HG03469 (cell line): ENCODE data around the gene IVL.

Experiments used
- ATAC-seq: cut with Tn5 transposase; IDR thresholded peaks from one replicate; pipeline ENCODE4 v1.9.1; 2021; ENCODE audit warnings: mild to moderate bottlenecking, moderate library complexity, moderate number of reproducible peaks; ENCODE audit not compliant: unreplicated experiment

IVL gene

DNA sequence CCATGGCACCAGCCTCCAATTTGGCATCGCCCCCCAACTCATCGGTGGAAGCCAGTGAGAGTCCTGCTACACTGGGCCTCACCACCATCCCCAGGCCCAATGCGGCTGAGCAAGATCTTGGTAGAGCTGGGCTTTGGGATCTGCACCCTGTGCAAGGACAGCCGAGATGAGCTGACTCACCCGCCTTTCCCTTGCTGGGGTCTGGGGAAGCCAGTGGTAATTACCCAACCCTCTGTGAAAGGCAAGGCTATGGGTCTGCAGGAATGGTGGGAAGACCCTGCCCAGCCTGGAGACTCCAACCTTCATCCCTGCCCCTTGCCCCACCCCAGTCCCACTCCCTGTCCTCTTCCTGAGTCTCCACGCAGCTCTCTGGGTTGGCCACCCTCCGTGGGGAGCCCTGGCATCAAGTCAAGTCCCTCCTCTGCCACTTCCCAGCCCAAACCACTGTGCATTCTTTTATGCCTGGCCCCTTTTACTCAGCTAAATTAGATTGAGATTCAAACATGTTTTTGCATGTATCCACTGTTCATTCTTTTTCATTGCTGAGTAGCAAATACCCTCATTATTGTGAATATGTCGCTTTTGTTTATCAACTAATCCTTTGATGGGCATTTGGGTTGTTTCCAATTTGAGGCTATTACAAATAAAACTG is 21.5 kb upstream of the IVL start:
- no peak for ATAC-seq

DNA sequence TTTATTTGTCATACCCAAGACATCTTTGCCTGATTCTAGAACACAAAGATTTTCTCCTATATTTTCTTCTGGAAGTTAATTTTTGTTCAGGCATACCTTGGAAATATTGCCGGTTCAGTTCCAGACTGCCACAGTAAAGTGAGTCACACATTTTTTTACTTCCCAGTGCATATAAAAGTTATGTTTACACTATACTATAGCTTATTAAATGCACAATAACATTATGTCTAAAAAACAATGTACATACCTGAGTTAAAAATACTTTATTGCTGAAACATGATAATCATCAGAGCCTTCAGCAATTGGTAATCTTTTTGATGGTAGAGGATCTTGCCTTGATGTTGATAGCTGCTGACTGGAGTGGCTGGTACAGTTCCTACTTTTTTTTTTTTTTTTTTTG is 20.2 kb upstream of the IVL start:
- no peak for ATAC-seq

DNA sequence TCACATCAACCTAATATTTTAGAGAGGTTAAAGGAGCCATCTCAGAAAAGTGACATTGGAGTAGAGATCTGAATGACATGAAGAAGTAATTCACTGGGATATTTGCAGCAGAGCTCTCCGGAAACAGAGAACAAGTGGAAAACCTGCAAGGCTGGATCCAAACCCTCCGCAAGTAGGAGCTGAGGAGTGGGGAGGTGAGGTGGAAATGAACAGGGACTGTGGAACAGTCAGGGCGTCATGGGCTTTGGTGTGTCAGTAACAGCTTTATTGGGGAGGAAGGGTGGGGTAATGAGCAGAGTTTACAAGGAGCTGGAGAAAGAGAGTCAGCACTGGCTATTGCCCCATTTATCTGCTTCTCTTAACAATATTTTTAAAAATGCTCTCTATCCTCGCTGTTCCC is 9.3 kb upstream of the IVL start:
- no peak for ATAC-seq

DNA sequence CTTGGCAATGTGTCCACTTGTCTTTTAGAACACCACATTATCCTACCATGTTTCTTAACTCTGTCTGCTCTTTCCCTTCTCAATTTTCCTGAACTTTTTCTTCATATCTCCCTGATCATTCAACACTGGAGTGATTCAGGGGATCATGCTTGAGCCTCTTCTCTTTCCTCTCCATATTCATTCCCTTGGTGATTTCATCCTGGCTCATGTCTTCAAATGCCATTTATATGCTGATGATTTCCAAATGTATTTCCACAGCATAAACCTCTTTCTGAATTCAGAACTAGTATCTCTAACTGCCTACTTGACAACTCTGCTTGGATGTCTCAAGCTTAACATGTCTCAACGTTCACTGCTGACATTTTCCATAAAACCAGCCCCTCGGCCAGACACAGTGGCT is 8.5 kb upstream of the IVL start:
- ATAC-seq = no peak

DNA sequence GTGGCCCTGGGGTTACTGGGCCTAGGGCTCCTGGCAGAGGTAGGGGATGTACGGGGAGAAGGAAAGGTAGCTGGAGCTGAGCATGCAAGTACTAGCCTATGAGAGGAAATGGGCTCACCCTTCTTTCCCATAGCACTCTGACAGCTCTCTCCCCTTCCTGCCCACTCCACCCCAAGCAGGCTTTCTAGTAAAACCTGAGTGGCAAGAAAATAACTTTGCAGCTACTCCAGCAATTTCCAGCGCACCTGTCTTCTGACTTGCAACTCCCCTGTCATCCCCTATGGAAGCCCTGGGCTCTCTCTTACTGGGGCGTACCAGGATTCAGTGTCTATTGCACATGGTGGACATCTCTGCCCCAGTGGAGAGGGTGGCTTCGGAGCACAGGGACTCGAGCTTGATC is 6.7 kb upstream of the IVL start:
- no peak for ATAC-seq

DNA sequence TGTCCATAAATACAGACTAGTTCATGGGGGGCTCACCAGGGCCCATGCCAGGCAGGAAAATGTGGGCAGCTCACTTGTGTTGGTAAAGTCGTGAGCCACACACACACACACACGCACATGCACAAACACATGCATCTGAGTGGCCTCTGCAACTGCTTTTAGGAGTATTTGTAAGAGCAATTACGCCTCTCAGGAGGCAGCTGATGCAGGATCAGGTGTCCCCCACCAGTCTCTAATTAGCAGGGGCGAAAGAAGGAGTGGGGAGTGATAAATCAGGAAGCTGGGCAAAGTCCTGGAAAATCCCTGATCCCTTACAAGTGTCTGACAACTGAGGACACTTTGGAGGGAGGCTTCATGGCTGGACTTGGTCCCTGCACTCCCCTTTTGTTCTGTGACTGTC is 5.7 kb upstream of the IVL start:
- ATAC-seq = no peak

DNA sequence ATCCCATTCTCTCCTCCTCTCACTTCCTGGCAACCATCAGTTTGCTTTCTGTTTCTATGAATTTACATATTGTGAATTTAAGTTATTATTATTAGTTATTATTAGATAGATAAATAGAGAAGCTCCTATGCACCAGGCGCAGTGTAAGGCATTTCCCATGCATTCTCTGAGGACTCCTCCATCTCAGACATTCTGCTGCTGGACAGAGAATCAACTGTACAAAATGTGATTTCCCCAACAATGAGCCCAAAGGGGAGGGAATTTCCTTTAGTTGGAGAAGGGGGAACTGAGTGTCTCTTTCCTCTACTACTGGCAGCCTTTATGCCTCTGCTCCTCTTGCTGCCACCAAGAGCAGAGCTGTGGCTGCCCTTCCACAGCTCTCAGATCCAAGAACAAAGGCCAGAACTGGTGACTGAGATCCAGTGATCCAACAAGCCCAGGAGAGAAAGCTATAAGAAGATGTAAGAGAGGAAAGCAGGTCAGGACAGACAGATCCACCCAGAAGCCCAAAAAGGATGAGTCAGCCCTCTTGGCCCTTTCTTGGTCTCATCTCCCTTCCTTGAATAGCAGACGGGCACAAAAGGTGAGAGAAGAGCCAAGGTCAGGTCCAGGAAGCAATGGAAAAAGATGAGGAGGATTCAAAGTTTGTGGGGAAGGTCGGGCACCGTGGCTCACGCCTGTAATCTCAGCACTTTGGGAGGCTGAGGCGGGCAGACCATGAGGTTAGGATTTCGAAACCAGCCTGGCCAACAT is 3.5 kb upstream of the IVL start:
- no peak for ATAC-seq

DNA sequence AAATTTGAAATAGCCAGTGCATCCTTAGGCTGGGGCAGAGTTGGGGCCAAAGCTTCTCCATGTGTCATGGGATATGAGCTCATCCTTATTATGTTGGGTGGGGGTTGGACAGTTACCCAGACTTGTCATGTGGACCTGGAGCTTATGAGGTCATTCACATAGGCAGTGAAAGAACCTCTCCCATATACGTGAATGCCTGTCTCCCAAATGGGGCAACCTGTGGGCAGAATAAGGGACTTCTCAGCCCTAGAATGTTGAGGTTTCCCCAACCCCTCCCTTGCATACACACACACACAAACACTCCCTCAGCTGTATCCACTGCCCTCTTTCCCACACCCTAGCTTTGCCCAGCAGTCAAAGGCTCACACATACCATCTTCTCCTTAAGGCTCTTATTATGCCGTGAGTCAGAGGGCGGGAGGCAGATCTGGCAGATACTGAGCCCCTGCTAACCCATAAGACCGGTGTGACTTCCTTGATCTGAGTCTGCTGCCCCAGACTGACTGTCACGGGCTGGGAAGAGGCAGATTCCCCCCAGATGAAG is 2.3 kb upstream of the IVL start:
- ATAC-seq = no peak

DNA sequence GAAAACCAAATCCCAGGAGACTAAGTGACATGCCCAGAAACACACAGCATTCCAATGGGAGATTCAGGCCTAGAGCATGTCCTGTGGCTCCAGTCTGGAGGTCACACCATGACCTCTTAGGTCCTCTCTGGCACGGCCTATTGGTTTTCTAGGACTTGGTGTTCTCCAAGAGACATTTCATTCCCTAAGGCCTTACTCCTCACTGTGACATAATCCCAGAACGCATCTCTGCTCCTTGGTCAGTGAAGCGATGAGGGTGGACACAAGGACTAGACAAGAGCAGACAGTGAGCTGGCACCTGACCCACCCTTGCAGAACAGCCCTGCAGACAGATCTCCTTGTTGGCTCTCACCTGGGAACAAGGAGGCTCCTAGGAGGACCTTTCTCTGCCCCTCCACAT is 860 bp downstream of the IVL start:
- ATAC-seq = no peak

DNA sequence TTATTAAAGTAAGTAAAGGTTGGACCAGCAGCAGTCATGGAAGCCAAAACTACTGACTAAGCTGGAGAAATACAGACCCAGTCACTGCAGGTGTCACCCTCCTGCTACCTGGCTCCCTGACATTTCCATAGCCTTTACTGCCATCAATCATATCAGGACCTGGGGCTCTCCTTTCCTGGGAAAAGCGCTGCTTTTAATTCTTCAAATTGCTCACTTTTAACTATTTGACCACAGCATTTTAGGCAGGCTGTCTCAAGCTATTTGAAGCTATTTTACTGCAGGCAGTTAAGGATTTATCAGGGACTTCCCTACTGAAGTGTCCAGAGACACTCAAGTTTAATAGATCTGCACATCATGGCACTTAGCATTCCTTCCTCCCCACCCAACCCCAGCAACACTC is 4.1 kb downstream of the IVL start:
- ATAC-seq = no peak

DNA sequence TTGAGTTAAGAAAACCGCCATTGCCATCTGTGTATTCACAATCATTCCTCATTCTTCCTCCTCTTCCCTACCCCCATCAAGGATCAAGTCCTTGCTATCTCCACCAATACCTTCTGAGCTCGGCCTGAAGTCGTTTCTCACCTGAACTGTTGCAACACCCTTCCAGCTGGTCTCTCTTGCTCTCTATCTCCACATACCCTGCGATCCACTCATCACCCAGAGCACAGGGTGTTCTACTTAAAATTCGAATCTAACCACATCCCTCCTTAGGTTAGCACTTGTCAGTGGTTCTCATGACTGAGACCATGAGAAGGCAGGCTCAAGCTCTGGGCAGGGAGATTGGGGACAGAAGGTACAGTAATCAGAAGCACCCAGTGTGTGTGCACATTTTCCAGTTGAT is 4.6 kb downstream of the IVL start:
- ATAC-seq = no peak

DNA sequence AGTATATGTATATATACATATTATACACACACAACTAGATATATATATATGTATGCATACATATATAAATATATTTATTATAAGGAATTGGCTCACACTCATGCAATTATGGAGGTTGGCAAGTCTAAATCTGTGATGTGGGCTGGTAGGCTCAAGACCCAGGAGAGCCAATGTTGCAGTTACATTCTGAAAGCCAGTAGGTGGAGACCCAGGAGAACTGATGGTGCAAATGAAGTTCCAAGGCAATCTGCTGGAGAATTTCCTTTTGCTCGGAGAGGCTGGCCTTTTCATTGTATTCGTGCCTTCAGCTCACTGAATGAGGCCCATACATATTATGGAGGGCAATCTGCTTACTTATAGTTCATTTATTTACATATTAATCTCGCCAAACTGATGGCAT is 9.4 kb downstream of the IVL start:
- ATAC-seq = no peak

DNA sequence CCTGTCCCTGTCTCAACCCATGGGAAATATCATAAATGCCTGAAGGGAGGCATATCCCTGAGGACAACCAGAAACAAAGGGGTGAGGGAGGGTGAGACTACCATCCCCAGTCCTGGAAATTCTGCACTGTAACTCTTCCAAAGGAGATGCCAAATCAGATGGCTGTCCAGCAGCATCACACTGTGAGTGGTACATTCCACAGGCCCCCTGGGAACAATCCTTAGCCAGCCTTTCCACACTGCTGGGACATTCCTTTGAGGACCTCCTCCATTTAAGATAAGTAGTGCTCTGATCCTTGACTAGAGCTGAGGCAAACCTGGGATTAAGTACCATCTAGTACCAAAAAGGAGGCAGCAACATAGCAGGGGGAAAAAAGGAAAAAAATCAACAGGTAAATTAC is 10.7 kb downstream of the IVL start:
- ATAC-seq = no peak

DNA sequence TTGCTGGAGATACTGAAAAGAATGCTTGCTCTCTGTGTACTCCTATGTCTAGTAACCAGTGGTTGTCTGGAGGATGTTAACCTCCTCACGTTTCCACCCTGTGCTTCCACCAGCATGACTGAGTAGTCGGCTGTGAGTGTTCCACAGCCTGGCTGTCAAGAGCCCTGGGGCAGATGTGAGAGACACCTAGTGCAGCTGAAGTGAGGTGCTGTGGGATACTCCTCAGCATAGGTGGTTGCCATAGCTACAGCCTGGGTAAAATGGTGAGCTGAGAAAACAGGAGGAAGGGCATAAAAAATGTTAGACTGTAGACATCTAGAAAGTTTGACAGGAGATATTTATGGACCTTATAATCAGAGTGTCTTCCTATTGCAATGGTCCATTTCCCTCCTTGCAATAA is 15.8 kb downstream of the IVL start:
- ATAC-seq = no peak

DNA sequence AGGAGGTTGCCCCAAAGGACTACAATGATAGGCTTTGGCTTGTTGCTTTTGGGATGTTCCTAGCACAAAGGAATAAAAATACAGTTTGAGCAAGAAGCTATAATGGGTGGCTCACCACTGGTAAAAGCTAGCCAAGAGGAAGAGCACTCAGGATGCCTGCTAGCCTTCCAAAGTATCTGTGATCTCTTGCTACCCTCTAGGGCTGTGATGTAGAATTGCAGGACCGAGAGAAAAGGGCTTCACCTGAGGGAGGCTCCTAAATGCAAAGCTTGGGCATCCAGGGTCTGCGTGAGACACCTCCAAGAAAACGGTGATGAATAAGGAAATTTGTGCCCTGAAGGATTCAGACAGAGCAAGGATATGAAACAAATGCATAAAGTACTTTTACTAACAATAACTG is 17.7 kb downstream of the IVL start:
- ATAC-seq = no peak

DNA sequence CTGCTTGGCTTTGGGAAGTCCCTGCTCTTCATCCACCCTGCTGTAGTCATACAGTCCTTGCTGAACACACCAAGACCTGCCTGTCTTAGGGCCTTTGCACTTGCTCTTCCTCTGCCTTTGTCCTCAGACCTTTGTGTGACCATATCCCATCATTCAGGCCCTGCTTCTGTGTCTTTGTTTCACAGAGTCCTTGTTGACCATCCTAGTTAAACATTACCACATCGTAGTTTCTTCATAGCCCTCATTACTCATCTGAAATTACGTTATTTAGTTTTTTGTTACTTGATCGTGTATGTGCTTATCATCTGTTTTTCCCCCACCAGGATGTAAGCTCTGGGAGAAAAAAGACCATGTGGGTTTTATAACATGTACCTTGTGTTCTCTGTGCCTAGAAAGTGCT is 20.3 kb downstream of the IVL start:
- no peak for ATAC-seq

DNA sequence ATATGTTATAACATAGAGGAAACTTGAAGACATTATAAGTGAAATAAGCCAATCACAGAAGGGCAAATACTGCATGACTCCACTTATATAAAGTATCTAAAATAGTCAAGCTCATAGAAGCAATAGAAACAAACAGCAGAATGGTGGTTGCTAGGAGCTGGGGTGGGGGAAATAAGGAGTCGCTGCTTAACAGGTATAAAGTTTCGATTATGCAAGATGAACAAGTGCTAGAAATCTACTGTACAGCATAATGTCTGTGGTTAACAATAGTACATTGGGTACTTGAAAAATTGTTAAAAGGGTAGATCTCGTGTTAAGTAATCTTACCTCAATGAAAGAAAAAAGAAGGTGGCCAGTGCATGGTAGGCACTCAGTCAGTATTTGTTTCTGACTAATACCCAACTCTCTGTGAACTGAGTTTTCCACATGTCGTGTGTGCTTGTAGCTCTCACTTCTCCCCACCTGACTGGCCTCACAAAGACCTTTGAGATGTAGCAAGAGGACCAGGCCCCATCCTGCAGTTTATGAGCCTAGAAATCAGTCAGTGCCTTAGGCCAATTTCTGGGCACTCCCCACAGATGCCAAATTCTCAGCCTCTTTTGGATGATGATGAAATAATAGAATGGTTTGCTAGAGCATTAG is 23.9 kb downstream of the IVL start:
- ATAC-seq = no peak

DNA sequence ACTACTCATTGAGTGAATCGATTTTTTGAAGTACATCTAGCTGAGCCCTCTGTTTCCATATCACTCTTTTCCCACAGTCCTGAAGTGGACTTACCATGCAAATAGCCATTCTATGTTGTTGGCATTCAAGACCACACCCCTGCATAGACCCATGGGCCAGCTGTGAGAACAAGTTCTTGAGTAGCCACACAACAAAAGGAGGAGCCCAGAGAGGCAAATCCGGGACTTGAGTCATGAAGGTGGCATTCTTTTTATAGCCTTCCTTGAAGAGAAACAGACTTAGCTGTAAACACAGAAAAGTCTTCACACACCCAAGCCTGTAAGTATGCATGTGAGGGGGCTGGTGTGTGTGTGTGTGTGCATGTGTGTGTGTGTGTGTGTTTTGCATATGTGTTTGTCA is 24.9 kb downstream of the IVL start:
- ATAC-seq = no peak

DNA sequence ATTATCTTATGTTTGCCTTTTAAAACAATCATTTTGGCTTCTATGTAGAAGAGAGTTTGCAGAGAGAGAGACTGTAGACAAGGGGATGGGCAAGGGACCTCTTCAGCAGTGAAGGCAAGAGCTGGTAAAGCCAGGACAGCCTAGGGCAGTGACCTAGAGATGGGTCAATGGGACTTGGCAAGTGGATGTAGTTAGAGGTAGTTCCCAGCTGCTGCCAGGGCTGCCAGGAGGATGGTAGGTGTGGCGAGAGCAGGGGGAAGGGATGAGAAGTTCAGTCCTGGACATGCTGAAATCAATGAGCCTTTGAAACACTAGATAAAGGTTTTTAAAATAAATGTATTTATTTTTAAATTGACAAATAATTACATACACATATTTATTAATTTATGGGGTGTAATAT is 32.3 kb downstream of the IVL start:
- ATAC-seq = no peak

DNA sequence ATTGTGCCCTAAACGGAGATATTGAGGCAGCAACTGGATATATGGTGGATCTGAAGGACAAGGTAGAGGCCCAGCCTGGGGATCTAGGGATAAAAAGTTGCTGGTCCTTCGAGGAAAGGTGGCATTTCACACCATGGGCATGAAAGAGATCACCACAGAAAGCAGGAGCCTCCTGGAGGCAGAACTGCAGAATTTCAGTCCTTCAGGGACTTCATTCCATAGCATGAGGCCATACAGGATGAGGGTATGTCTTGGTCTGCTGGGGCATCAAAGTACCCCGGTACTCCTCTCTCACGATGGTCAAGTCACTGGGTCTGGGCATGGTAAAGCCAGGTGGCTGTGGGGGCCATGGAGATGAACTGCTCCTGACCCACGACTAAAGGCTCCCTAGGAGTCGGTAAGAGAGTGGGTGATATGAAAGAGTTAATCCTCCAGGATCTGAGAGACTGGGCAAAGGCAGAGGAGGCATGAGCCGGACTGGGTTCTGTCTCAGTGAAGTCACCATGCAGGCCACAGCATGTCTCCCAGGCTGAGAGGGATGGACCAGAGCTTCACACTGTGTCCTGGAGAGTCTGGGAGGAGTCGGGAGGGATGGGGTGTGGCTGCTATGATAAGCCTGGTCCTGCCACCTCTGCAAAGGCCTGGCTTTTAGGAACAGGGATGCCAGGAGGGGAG is 32.8 kb downstream of the IVL start:
- ATAC-seq = no peak

DNA sequence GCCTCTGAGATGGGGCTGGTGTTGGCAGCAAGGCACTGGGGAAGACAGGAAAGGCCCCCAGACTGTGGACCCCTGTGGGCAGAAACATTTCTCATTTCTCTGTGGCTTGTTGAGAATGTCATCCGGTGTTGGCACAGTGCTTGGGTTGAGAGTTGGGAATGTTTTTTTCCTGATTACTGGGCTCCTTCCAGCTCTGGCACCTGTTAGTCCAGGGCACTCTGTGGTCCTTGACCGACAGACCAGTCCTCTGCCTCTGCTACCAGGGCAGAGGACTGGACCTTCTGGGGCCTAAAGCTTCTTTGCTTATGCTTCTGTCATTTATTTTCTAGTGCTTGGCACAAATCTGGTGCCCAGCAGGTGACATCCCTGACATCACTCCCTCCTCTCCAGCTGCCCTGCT is 33.8 kb downstream of the IVL start:
- ATAC-seq = no peak

DNA sequence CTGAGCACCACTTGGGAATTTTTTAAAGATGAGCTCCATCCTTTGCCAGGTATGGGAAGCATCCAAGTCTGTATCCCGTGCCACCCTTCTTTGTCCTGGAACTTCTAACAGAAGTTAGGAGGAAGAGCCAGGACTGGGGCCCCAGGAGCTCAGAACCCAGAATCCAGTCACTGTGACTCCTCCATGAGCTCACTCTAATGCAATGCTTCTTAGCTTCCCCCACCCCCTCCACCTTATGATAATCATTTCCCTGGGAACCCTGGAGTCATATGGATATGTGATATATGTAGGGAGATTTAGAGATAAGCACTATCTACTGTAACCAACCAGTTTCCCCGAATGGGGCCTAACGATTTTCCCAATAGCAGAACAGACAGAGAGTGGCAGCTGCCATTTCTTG is 37.9 kb downstream of the IVL start:
- ATAC-seq = no peak
